M059J (cell line): ENCODE data around the gene PNRC1. TPM values are rescaled to one million over a fixed set of nuclear protein-coding genes. Genes with fewer than 3 reads are reported as not detected.
"Not testable (repeated sequence)": the region's sequence is repeated elsewhere in the genome, so short reads cannot be mapped to it uniquely, and the experiment has no call there.

Source experiments
- DNase-seq: peaks from one replicate; pipeline ENCODE4 v3.0.0-alpha.2; 2012; ENCODE audit warnings: low read depth
- total RNA-seq: library from RNA; depleted of rRNA; stranded (reverse); fragments of >200 nt; shearing (Covaris generic); gene quantifications from 2 replicates; pipeline ENCODE4 v1.2.3, GENCODE V29; 2014; rRNA removed

The PNRC1 gene
- total RNA-seq, 1 experiment from 2014 or later: 20.3 TPM

DNA sequence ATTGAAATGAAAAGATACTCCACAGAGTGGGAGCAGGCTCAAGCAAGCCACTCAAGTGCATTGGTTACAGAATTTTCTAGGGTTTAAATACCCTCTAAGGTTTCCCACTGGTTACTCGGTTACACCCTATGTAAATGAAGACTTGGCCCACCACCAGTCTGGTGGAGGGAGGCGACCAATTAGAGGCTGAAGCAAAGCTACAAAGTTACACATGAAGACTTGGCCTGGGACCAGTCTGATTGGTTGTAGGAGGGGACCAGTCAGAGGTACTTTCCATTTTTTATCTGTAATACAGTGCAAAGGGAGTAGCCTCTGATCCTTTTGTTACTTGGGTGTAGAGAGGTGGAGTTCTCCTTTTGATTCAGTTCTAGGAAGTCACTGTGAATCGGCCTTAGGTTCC lies 29.7 kb downstream of the PNRC1 start:
- no peak for DNase-seq

DNA sequence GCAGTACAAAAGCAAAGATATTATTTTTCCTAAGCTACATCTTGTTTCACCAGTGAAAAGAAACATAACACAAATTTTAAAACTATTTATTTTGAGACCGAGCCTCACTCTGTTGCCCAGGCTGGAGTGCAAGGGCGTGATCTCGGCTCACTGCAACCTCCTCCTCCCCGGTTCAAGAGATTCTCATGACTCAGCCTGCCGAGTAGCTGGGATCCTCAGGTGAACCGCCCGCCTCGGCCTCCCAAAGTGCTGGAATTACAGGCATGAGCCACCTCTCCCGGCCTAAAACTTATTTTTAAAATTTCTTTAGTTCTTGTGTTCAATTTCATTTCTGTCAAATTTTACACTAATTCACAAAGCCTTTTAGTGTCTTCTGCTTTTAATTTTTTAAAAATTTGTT lies 31.4 kb downstream of the PNRC1 start:
- no peak for DNase-seq

DNA sequence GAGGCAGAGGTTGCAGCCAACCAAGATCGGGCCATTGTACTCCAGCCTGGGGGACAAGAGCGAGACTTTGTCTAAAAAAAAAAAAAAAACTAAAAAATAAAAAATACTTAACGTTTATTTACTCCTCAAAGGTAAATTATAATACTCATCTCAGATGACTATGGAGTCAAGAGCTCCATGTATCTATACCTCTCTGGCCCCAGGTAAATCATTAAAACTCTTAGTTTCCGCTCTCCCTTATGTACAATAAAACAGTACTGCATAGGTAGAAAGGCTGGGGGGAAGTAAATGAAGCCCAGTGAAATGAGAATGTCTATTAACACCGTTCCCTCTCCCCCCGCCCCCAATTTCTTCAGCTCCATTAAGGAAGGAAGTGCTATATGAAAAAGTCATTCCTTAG lies 36.2 kb downstream of the PNRC1 start:
- no peak for DNase-seq

DNA sequence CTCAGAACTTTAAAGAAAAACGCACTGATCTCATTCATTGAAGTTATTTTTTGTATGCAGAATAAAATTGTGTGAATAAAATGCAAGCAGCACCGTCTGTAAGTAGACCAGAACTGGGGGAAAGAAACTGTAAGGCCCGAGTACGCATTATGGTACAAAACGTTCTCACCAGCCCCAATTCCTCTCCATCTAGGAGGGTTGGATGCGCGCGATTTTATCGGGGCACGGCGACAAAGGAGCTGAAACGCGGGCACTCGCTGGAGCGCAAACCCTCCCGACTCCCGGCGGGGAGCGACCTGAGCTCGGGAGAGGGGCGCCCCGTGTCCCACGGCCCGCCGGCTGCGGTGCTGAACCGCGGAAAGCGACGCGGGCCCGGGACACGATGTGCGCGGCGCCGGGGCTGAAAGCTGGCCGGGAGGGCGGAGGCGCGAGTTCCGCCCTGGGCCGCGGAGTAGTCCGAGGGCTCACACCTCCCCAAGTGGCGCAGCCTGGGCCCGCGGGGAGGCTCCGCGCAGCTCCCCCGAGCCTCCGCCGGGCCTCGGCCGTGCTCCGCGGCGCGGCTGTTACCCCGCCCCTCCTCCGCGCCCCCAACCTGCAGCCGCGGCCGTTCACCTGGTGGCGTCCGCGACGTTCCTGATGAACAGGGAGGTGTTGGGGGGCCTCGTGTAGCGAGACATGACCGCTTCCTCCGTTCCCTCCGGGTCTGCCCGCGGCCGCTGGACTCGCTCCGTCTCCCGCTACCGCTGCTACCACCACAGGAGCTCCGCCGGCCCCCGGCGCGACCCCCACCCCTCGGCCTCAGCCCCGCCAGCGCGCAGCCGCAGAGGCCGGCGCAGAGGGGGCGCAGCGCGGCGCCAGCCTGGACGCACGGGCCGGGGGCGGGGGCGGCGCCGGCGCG lies 36.9 kb downstream of the PNRC1 start, which contains the start of gene SRSF12:
SRSF12 (minus strand) TSS at position 861 of the 898 bp plus-strand sequence; CDS start at position 677, 184 bp downstream.
- DNase-seq: peak; percentile 17

DNA sequence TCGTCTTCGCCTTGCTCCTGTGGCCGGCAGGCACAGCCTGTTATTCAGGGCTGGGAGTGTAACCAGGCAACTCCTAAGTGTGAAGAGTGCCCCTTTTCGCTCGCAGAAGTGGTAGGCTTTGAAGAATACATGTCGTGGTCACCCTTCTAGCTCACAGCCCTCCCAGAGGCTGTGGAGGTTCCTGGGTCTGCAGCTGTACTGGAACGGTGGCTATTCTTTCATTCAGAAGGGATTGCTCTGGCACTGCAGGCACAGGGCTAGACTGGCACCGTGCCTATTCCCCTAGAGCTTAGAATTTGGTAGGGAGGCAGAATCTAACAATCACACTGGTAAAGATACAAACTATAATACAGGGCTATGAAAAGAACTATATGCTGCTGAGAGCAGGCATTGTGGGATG lies 38.4 kb downstream of the PNRC1 start:
- peak; percentile 5 for DNase-seq

DNA sequence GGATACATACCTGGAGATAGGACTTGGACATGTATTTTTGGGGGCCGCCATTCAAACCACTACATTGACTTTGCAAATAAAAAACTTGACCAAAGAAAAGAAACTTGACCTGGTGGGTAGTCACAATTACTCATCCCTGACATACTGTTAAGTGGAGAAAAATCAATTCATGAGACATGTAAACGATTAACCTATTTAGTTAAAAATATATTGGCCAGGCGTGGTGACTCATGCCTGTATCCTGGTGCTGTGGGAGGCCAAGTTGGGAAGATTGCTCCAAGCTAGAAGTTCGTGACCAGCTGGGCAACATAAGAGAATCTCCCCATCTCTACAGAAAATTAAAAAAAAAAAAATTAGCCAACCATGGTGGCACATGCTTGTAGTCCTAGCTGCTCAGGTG lies 39.8 kb downstream of the PNRC1 start:
- DNase-seq: peak; percentile 55

DNA sequence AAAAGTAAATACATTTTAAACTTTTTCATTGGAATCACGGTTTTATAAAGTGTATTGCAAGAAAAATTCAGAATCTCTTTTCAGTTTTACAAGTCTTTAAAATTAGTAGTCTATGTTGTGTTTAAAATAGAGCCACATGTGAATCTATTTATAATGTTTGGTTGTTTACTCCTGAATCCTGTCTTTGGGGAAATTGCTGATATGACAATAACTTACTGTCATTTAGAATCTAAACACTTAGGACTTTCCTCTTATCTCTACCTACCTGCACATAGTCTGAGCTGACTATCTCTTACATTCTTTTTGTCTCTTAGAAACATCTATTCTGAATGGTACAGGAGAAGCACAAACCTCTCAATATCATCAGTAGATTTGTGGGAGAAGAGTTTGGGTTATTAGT lies 41.4 kb downstream of the PNRC1 start:
- no peak for DNase-seq

DNA sequence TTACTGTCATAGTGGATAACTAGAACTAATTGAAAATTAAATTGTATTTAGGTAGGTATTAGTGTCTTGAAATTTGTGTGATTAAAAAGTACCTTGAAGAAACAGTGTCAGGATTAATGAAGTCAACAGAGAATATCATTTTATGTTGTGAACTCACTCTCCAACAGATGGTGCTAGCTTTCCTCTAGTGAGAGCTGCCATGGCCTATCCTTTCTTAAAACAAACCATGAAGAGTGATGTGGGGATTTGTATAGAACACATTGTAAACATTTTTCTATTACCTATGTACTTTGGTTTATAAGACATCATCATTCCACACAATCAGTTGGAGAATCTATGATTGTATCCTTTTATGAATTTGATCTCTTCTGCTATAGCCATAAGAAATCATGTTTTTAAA lies 42.1 kb downstream of the PNRC1 start:
- DNase-seq: peak; percentile 37

DNA sequence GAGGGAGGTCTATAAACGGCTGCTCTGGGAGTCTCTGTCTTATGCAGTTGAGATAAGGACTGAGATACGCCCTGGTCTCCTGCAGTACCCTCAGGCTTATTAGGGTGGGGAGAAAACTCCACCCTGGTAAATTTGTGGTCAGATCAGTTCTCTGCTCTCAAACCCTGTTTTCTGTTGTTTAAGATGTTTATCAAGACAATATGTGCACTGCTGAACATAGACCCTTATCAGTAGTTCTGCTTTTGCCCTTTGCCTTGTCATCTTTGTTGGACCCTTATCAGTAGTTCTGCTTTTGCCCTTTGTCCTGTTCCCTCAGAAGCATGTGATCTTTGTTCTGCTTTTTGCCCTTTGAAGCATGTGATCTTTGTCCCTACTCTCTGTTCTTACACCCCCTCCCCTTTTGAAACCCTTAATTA lies 47.7 kb downstream of the PNRC1 start:
- not testable (repeated sequence) for DNase-seq

DNA sequence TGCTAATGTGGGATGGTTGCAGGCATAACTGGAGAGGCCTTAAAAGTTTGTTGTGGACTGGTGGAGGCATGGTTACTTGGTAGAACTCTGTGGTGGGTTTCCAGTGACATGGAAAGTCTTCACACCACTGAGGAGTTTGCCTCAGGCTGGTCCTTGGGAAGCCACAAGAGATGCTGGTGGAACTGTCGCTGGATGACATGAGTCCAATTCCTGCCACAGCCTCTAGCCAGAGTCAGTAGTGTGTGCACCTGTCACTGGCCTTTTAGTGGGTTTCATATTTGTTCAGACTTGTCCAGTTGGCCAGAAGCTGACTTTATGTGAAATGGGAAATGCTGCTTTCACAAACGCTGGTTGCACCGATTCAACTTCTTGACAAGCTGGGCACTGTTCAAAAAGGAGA lies 51.0 kb downstream of the PNRC1 start:
- DNase-seq: no peak

DNA sequence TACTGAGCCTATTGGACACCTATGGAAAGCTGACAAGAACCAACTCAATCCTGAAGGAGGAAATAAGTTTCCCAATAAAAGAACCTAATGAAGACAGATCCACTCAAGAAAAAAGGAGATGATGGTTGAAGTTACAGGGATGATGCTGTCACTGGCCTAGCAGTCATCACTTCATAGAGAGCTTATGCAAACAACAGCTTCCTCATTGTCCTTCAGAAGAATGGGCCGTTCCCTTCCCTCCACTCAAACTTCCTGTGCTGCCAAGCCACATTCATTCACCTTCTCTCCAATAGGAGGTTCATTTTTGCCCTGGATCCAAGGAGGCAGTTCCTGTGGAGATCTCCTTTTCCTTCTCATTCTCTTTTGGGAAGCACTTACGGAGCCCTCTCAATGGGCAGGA lies 51.5 kb downstream of the PNRC1 start:
- DNase-seq: no peak

DNA sequence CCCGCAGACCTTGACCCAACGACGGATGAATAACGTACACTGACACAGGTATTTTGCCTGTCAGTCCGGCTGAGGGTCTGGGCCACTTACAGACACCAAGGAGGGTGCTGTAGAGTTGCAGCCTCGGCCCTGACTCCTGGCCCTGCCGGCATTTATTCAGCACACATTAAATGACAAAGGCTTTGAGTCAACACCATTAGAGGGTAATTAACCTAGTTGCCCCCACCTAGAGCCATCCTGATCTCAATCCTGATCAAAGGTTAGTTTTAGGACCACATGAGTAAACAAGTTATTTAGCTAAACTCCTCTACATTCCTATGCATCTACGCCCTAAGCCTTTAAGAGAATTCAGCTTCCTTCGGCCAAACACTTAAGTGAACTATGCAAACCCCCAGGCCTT lies 53.4 kb downstream of the PNRC1 start:
- no peak for DNase-seq

DNA sequence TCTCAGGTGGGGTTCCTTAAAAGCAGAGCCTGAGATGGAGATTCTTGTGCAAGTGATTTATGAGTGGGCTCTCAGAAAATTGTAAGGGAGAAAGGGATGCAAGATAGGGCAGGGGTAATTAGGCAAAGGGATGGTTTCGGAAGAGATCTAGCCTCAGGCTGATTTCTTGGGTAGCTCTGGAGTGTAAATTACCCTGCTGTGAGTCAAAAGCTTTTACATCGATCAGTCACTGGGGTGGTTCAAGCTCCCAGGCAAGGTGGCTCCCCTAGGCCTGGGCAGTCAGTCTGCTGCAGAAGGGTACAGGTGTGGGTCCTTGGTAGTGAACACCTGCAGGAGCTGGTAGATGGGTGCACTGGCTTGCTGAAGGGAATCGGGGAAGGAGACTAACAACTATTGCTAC lies 54.2 kb downstream of the PNRC1 start:
- DNase-seq: no peak

Other genes with a start within 250 kb of the PNRC1 start
- 14.3 and 21.7 TPM in 2 replicates for gene RNGTT, start 117.1 kb upstream of the PNRC1 start, total RNA-seq
- gene SRSF12, start 37.3 kb downstream of the PNRC1 start, total RNA-seq: not detected in 2 replicates
- 6.1 and 12.4 TPM in 2 replicates for gene PM20D2, start 65.3 kb downstream of the PNRC1 start, total RNA-seq
- not detected in 2 replicates for gene GABRR1, start 136.6 kb downstream of the PNRC1 start, total RNA-seq
- 0.25 TPM in 1 of 2 replicates, not detected in the other for gene GABRR2, start 234.5 kb downstream of the PNRC1 start, total RNA-seq